ENCODE results near the gene ARMC9. TPM values are rescaled to one million over a fixed set of nuclear protein-coding genes. Genes with fewer than 3 reads are reported as not detected.

Gene ARMC9
- total and polyA plus RNA-seq, 2 of the 13 experiments (the other 11 are each of a cell fraction or from before 2014, with no cell fraction given): 9.1 to 12.8 TPM

DNA sequence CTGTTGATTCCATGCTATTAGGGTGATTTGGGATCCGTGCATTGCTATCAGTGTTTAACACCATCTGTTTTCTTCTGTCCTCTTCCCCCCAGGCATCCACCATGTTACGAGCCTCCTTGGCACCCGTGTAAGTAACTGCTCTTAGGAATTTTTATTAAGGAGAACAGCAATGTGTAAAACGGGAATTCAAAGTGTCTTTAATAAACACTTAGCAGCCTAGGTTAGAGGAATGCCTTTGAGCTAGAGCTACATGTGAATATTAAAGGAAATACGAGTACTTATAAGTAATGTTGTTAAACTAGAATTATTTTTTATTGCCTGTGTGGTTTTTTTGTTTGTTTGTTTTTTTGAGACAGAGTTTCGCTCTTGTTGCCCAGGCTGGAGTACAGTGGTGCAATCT lies 58.1 kb downstream of the ARMC9 start:
- no peak overlapping the region for H3K4me3 ChIP-seq (replicated peaks in 1 of 3; ENCODE audit: insufficient read depth in 1 of 3, low read depth in 2 of 3, low read length in 3 of 3)
- H3K36me3 ChIP-seq (replicated peaks in 1 of 2; ENCODE audit: control insufficient read depth in 1 of 2, insufficient read depth in 2 of 2, low read length in 2 of 2): peaks cover 1 to 3% of the 10 kb centered on the region in 2 experiments; a peak in 1 of 5 replicates
- no peak for FAIRE-seq
- H3K4me1 ChIP-seq (ENCODE audit: insufficient read depth, low read length): no peaks in the 10 kb centered on the region
- ATAC-seq: no peak
- H2AFZ ChIP-seq (ENCODE audit: low read length): no peak overlapping the region
- H3K27ac ChIP-seq (ENCODE audit: extremely low read length, insufficient read depth, low read length): no peak overlapping the region
- H3K79me2 ChIP-seq (ENCODE audit: insufficient read depth, low read length): no peaks in the 10 kb centered on the region
- no TSS peak for BruUV-seq (replicated peaks)
- H3K9me3 ChIP-seq (ENCODE audit: low read length): no peaks in the 10 kb centered on the region
- WGBS (ENCODE audit: low lambda C conversion rate): 91% methylated on average over 6 of the region's 6 CpGs
- TF ChIP-seq, protein P1, sequence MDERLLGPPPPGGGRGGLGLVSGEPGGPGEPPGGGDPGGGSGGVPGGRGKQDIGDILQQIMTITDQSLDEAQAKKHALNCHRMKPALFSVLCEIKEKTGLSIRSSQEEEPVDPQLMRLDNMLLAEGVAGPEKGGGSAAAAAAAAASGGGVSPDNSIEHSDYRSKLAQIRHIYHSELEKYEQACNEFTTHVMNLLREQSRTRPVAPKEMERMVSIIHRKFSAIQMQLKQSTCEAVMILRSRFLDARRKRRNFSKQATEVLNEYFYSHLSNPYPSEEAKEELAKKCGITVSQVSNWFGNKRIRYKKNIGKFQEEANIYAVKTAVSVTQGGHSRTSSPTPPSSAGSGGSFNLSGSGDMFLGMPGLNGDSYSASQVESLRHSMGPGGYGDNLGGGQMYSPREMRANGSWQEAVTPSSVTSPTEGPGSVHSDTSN (CRISPR knock-in tag; IDR thresholded peaks at IDR 0.05): no peak
- no peak for TF ChIP-seq CC2D1A (CRISPR knock-in tag; IDR thresholded peaks at IDR 0.05)
- TF ChIP-seq KDM6A (CRISPR knock-in tag; IDR thresholded peaks at IDR 0.05; ENCODE audit: low read depth): no peak
- POLR2A ChIA-PET: no interaction called here
- H3K4me2 ChIP-seq (ENCODE audit: low read depth, low read length): no peak overlapping the region
- no peaks in the 10 kb centered on the region for H3K27me3 ChIP-seq (ENCODE audit: control insufficient read depth in 1 of 2, insufficient read depth in 2 of 2, low read length in 2 of 2)
- H3K9ac ChIP-seq (ENCODE audit: insufficient read depth, low read depth, low read length): no peak overlapping the region
- in situ Hi-C loops (cut with HindIII; ENCODE audit: extremely low pct_ligation_motif_present, low pct_unique_long_range_greater_than_20kb) (no loop called here), intact Hi-C loops (cut with micrococcal nuclease; ENCODE audit: unreplicated experiment) (no loop called here)
- H4K20me1 ChIP-seq (ENCODE audit: insufficient read depth, low read length): no peaks in the 10 kb centered on the region
- no peak for DNase-seq (ENCODE audit: low spot score)
- CTCF ChIA-PET (ENCODE audit: low intra/inter-chr PET ratio, low total read pairs): no interaction called here

GRCh38 chr2:231257763-231258162 lies 59.3 kb downstream of the ARMC9 start:
- BruUV-seq (replicated peaks): no TSS peak
- no peaks in the 10 kb centered on the region for H3K9me3 ChIP-seq (ENCODE audit: low read length)
- H3K4me1 ChIP-seq (ENCODE audit: insufficient read depth, low read length): no peaks in the 10 kb centered on the region
- ATAC-seq: no peak
- no peak overlapping the region for H3K4me2 ChIP-seq (ENCODE audit: low read depth, low read length)
- H3K36me3 ChIP-seq (replicated peaks in 1 of 2; ENCODE audit: control insufficient read depth in 1 of 2, insufficient read depth in 2 of 2, low read length in 2 of 2): peaks cover 1 to 3% of the 10 kb centered on the region in 2 experiments; a peak in 1 of 5 replicates
- no peak for DNase-seq (ENCODE audit: low spot score)
- ChIA-PET CTCF (ENCODE audit: low intra/inter-chr PET ratio, low total read pairs) (no interaction called here), POLR2A (no interaction called here)
- WGBS (ENCODE audit: low lambda C conversion rate): 96% methylated on average over 4 of the region's 4 CpGs
- in situ Hi-C loops (cut with HindIII; ENCODE audit: extremely low pct_ligation_motif_present, low pct_unique_long_range_greater_than_20kb): no loop called here
- no peaks in the 10 kb centered on the region for H3K79me2 ChIP-seq (ENCODE audit: insufficient read depth, low read length)
- intact Hi-C loops (cut with micrococcal nuclease; ENCODE audit: unreplicated experiment): no loop called here
- no peaks in the 10 kb centered on the region for H3K27me3 ChIP-seq (ENCODE audit: control insufficient read depth in 1 of 2, insufficient read depth in 2 of 2, low read length in 2 of 2)
- H3K4me3 ChIP-seq (replicated peaks in 1 of 3; ENCODE audit: insufficient read depth in 1 of 3, low read depth in 2 of 3, low read length in 3 of 3): no peak overlapping the region
- no peak for FAIRE-seq
- no peak overlapping the region for H2AFZ ChIP-seq (ENCODE audit: low read length)
- no peak overlapping the region for H3K9ac ChIP-seq (ENCODE audit: insufficient read depth, low read depth, low read length)
- no peak overlapping the region for H3K27ac ChIP-seq (ENCODE audit: extremely low read length, insufficient read depth, low read length)
- H4K20me1 ChIP-seq (ENCODE audit: insufficient read depth, low read length): no peaks in the 10 kb centered on the region
- no peak for TF ChIP-seq TOE1 (CRISPR knock-in tag; IDR thresholded peaks at IDR 0.05)
- no peak for TF ChIP-seq ZNF589 (CRISPR knock-in tag; conservative IDR thresholded peaks at IDR 0.05)
- TF ChIP-seq, protein P2, sequence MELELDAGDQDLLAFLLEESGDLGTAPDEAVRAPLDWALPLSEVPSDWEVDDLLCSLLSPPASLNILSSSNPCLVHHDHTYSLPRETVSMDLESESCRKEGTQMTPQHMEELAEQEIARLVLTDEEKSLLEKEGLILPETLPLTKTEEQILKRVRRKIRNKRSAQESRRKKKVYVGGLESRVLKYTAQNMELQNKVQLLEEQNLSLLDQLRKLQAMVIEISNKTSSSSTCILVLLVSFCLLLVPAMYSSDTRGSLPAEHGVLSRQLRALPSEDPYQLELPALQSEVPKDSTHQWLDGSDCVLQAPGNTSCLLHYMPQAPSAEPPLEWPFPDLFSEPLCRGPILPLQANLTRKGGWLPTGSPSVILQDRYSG (CRISPR knock-in tag; IDR thresholded peaks at IDR 0.05): no peak
- no peak for TF ChIP-seq AHDC1 (CRISPR knock-in tag; IDR thresholded peaks at IDR 0.05; ENCODE audit: borderline replicate concordance)
- TF ChIP-seq MTA3 (CRISPR knock-in tag; IDR thresholded peaks at IDR 0.05): no peak
- TF ChIP-seq ZNF10 (CRISPR knock-in tag; IDR thresholded peaks at IDR 0.05; ENCODE audit: borderline replicate concordance, low read depth): no peak
- TF ChIP-seq, protein P3, sequence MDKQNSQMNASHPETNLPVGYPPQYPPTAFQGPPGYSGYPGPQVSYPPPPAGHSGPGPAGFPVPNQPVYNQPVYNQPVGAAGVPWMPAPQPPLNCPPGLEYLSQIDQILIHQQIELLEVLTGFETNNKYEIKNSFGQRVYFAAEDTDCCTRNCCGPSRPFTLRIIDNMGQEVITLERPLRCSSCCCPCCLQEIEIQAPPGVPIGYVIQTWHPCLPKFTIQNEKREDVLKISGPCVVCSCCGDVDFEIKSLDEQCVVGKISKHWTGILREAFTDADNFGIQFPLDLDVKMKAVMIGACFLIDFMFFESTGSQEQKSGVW (CRISPR knock-in tag; IDR thresholded peaks at IDR 0.05; ENCODE audit: borderline replicate concordance): no peak

Data from HepG2 (cell line).